Smooth muscle cell (in vitro differentiated cells): Measurements from ENCODE around the gene SPIC. TPM values are rescaled to one million over a fixed set of nuclear protein-coding genes. Genes with fewer than 3 reads are reported as not detected.

Experiments
- DNase-seq: peaks from one replicate; lab custom pipeline; 2025; ENCODE audit not compliant: unreplicated experiment; lab: John Stamatoyannopoulos, UW
- H2AFZ ChIP-seq: fragments of 200-600 bp; sonication (generic); 2 replicates; pipeline ENCODE4 v1.6.0; 2016; ENCODE audit warnings: antibody characterized with exemption, low read depth, mild to moderate bottlenecking
- H3F3A ChIP-seq: fragments of 200-600 bp; sonication (generic); 2 replicates; pipeline ENCODE4 v1.6.0; 2017; ENCODE audit warnings: antibody characterized with exemption, low read depth
- H3K27ac ChIP-seq: fragments of 200-600 bp; sonication (generic); 2 replicates; pipeline ENCODE4 v1.5.1; 2016; ENCODE audit warnings: low read depth, mild to moderate bottlenecking
- H3K27me3 ChIP-seq: fragments of 200-600 bp; sonication (generic); 2 replicates; pipeline ENCODE4 v1.6.1; 2016; ENCODE audit warnings: low read depth, mild to moderate bottlenecking
- H3K36me3 ChIP-seq: fragments of 200-600 bp; sonication (generic); 2 replicates; pipeline ENCODE4 v1.5.1; 2016; ENCODE audit warnings: low read depth
- H3K4me1 ChIP-seq: fragments of 200-600 bp; sonication (generic); 2 replicates; pipeline ENCODE4 v1.5.1; 2016; ENCODE audit warnings: low read depth
- H3K4me2 ChIP-seq: fragments of 200-600 bp; sonication (generic); 2 replicates; pipeline ENCODE4 v1.6.0; 2016; ENCODE audit warnings: mild to moderate bottlenecking
- H3K4me3 ChIP-seq: fragments of 200-600 bp; sonication (generic); 2 replicates; pipeline ENCODE4 v1.5.1; 2016; ENCODE audit warnings: mild to moderate bottlenecking
- H3K79me2 ChIP-seq: fragments of 200-600 bp; sonication (generic); 2 replicates; pipeline ENCODE4 v1.6.0; 2016; ENCODE audit warnings: low read depth, mild to moderate bottlenecking
- H3K9ac ChIP-seq: fragments of 200-600 bp; sonication (generic); 2 replicates; pipeline ENCODE4 v1.6.0; 2016; ENCODE audit warnings: low read depth
- H3K9me3 ChIP-seq: fragments of 200-600 bp; sonication (generic); replicated peaks from 2 replicates; pipeline ENCODE4 v1.5.1; 2016; ENCODE audit warnings: low read depth
- H4K20me1 ChIP-seq: fragments of 200-600 bp; sonication (generic); 2 replicates; pipeline ENCODE4 v1.6.0; 2016; ENCODE audit warnings: low read depth
- WGBS: methylation state at CpG from one replicate; pipeline ENCODE4 v1.1.7; 2016; ENCODE audit warnings: low lambda C conversion rate; 5-methylcytosine and 5-hydroxymethylcytosine counted together
- polyA plus RNA-seq: library from polyadenylated mRNA; unstranded; fragments of >200 nt; fragmentation: Nextera tagmentation; extraction: Ambion mirVana; gene quantifications from 2 replicates; pipeline ENCODE4 v1.2.1, GENCODE V29; 2016
- total RNA-seq: library from RNA; depleted of rRNA; stranded (reverse); fragments of >200 nt; gene quantifications from 2 replicates; pipeline ENCODE4 v1.2.3, GENCODE V29; 2014
- TF ChIP-seq, protein P1 (sequence below): fragments of 200-600 bp; sonication (generic); IDR thresholded peaks from 2 replicates; pipeline ENCODE4 v1.5.1; 2017; ENCODE audit warnings: borderline replicate concordance, mild to moderate bottlenecking, antibody characterized with exemption; ENCODE audit not compliant: insufficient read depth, poor library complexity, severe bottlenecking

SPIC gene
- total RNA-seq, result not detected in 2 replicates
- polyA plus RNA-seq, result not detected in 2 replicates

DNA sequence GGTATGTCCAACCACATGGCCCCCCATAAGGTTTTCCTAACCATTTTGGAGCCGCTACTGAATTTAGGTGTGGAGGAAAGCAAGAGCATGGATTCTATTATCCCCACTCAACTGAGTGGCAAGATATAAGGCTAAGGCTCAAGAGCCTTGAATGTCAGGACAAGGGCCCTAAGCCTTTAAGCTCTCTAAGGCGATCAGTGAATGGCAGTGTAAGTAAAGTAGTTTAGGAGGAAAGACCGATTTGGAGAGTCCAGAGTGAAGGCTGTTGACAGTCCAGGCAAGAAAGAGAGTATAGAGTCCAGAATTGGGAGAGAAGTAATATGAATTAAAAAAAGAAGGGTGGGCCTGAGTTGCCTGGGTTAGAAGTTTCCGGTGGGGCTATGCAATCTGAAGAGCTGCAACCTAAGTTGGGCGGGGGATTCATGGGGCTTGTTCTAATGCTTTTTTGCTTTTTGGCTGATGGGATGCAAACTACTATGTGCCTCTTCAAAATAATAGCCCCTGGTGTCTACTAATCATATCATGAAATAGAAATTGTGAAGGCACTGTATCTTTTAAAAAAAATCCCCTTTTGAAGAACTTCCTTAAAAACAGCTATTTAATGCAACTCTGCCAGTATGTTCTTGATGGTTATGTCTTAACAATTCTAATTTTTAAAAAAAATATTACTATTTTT lies at the start of gene SPIC:
TSS of gene SPIC (plus strand) at position 626 of the 676 bp plus-strand sequence. CDS start 1,569 bp downstream, outside the sequence.
- no peaks in the 10 kb centered on the region for H3K36me3 ChIP-seq
- no peak within 1 kb of the TSS for H3K4me3 ChIP-seq
- no peaks in the 10 kb centered on the region for H3K79me2 ChIP-seq
- H2AFZ ChIP-seq, result no peak within 1 kb of the TSS
- TF ChIP-seq, protein P1, sequence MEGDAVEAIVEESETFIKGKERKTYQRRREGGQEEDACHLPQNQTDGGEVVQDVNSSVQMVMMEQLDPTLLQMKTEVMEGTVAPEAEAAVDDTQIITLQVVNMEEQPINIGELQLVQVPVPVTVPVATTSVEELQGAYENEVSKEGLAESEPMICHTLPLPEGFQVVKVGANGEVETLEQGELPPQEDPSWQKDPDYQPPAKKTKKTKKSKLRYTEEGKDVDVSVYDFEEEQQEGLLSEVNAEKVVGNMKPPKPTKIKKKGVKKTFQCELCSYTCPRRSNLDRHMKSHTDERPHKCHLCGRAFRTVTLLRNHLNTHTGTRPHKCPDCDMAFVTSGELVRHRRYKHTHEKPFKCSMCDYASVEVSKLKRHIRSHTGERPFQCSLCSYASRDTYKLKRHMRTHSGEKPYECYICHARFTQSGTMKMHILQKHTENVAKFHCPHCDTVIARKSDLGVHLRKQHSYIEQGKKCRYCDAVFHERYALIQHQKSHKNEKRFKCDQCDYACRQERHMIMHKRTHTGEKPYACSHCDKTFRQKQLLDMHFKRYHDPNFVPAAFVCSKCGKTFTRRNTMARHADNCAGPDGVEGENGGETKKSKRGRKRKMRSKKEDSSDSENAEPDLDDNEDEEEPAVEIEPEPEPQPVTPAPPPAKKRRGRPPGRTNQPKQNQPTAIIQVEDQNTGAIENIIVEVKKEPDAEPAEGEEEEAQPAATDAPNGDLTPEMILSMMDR, result no peak
- no peaks in the 10 kb centered on the region for H3K4me1 ChIP-seq
- no peak within 1 kb of the TSS for H3K9ac ChIP-seq
- WGBS, result 85% methylated on average over 5 of the region's 5 CpGs
- no peak within 1 kb of the TSS for H3K27ac ChIP-seq
- H3K27me3 ChIP-seq, result peaks cover 6% of the 10 kb centered on the region
- H3F3A ChIP-seq, result no peaks in the 10 kb centered on the region
- H3K4me2 ChIP-seq, result no peak within 1 kb of the TSS
- no peak for DNase-seq
- no peaks in the 10 kb centered on the region for H4K20me1 ChIP-seq
- H3K9me3 ChIP-seq, result no peaks in the 10 kb centered on the region

DNA sequence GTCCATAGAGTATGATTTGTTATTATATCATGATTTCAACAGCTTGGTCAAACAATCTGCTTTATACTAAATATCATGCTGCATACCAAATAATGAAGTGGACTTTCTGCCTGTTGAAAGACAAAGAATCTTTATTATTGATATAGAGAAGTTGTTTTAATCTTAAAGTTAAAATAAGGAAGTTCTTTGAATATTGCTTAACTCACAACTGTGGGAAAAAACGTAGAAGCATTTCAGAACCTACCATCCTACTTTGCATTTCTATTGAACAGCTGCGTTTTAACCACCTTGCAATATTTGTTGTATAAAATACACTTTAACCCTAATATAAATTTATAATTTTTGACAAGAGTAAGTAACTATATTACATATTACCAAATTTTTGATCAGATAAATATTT lies 44.7 kb upstream of the SPIC start:
- H3K27ac ChIP-seq, result no peak overlapping the region
- H3K79me2 ChIP-seq, result no peaks in the 10 kb centered on the region
- no peaks in the 10 kb centered on the region for H3K4me1 ChIP-seq
- no peaks in the 10 kb centered on the region for H3K9me3 ChIP-seq
- TF ChIP-seq, protein P1, result no peak
- H3K9ac ChIP-seq, result no peak overlapping the region
- H3K27me3 ChIP-seq, result no peaks in the 10 kb centered on the region
- WGBS, result 87% methylated on average over 2 of the region's 2 CpGs
- no peak overlapping the region for H2AFZ ChIP-seq
- no peaks in the 10 kb centered on the region for H3F3A ChIP-seq
- DNase-seq, result no peak
- H3K4me2 ChIP-seq, result no peak overlapping the region
- H3K36me3 ChIP-seq, result no peaks in the 10 kb centered on the region
- H4K20me1 ChIP-seq, result no peaks in the 10 kb centered on the region
- no peak overlapping the region for H3K4me3 ChIP-seq

DNA sequence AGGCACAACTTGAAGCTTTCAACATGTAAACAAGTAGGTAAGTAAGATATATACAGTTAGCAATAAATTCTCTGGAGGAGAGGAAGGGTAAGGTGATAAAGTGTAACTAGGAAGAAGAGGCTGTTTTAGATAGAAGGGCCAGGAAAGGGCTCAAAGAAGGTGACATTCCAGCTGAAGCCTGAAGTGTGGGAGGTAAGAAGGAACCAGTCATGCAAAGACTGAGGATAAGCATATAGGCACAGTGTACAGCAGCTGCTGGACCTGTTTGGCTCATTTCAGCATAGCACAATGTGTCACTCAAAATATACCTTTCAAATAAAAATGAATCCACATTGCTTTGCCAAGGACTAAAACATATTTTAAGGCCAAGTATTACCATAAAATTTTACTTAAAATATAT lies 39.0 kb upstream of the SPIC start:
- Histone ChIP-seq H3F3A (no peaks in the 10 kb centered on the region), H3K36me3 (no peaks in the 10 kb centered on the region), H3K9ac (no peak overlapping the region), H3K9me3 (no peaks in the 10 kb centered on the region), H3K4me3 (no peak overlapping the region), H3K4me1 (no peaks in the 10 kb centered on the region), H2AFZ (no peak overlapping the region), H4K20me1 (no peaks in the 10 kb centered on the region), H3K27me3 (no peaks in the 10 kb centered on the region), H3K27ac (no peak overlapping the region), H3K4me2 (no peak overlapping the region), H3K79me2 (no peaks in the 10 kb centered on the region)
- no peak for DNase-seq
- TF ChIP-seq, protein P1, result no peak

DNA sequence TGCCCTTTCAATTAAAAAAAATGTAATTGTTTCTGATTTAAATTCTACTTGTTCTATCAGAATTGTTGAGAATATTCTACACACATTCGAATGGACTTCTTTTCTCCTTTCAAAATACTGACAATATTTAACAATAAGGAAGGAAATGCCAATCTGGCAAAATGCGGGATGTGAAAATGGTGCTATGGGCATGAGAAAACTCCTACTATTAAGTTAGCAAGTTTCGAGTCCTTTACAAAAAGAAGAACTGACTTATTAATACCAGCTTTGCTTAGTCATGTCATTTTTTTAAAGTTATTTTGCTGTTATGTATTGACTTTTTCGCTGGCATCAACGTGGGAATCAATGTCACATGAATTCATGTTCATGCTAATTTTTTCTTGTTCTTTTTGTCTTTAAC lies 35.9 kb upstream of the SPIC start:
- no peak overlapping the region for H3K9ac ChIP-seq
- no peaks in the 10 kb centered on the region for H3K4me1 ChIP-seq
- H4K20me1 ChIP-seq, result no peaks in the 10 kb centered on the region
- H3K36me3 ChIP-seq, result no peaks in the 10 kb centered on the region
- 85% methylated on average over 5 of the region's 5 CpGs for WGBS
- H3K4me2 ChIP-seq, result no peak overlapping the region
- no peaks in the 10 kb centered on the region for H3F3A ChIP-seq
- H2AFZ ChIP-seq, result no peak overlapping the region
- no peak overlapping the region for H3K4me3 ChIP-seq
- TF ChIP-seq, protein P1, result no peak
- no peak for DNase-seq
- no peaks in the 10 kb centered on the region for H3K9me3 ChIP-seq
- H3K27ac ChIP-seq, result no peak overlapping the region
- no peaks in the 10 kb centered on the region for H3K27me3 ChIP-seq
- no peaks in the 10 kb centered on the region for H3K79me2 ChIP-seq
